Panc1 (cell line): ENCODE results near the gene SMIM15. TPM values are rescaled to one million over a fixed set of nuclear protein-coding genes. Genes with fewer than 3 reads are reported as not detected.

Experiments used
- ATAC-seq: fragments of 200-7000 bp; cut with Tn5 transposase; 2 replicates; pipeline ENCODE4 v1.9.1; 2020; ENCODE audit warnings: mild to moderate bottlenecking, moderate library complexity
- BruUV-seq: library from RNA; stranded (reverse); fragments of 400-500 nt; replicated peaks from 2 replicates; lab custom pipeline; 2021; lab: Mats Ljungman, UMichigan
- CTCF ChIA-PET: fragments of 300-600 bp; sonication (Branson Sonifier 250); formaldehyde crosslinking; loops from one replicate; lab custom pipeline; 2022; ENCODE audit warnings: antibody characterized with exemption; lab: Charles Lee
- POLR2A ChIA-PET: fragments of 300-600 bp; sonication (Branson Sonifier 250); formaldehyde crosslinking; loops from one replicate; lab custom pipeline; 2022; ENCODE audit warnings: antibody characterized with exemption; lab: Charles Lee
- DNase-seq: peaks from one replicate; pipeline ENCODE4 v3.0.0-alpha.2; 2010; ENCODE audit warnings: low read depth, low spot score
- H3K27ac ChIP-seq: 2 replicates; pipeline ENCODE4 v1.5.1; 2011; ENCODE audit warnings: mild to moderate bottlenecking, low read length, inconsistent platforms
- H3K27me3 ChIP-seq: fragments of 200-500 bp; sonication (Bioruptor generic); 2 replicates; pipeline ENCODE4 v1.6.0; 2014; ENCODE audit warnings: low read length, inconsistent platforms; ENCODE audit not compliant: control insufficient read depth, insufficient read depth
- H3K36me3 ChIP-seq: fragments of 200-500 bp; sonication (Bioruptor generic); 2 replicates; pipeline ENCODE4 v1.5.1; 2014; ENCODE audit warnings: inconsistent platforms, mild to moderate bottlenecking, low read length, moderate library complexity; ENCODE audit not compliant: control insufficient read depth, insufficient read depth
- H3K4me1 ChIP-seq: 2 replicates; pipeline ENCODE4 v1.5.1; 2011; ENCODE audit warnings: inconsistent platforms, mild to moderate bottlenecking, low read length, moderate library complexity; ENCODE audit not compliant: control insufficient read depth, insufficient read depth
- H3K4me3 ChIP-seq, 2 experiments: 2 replicates each; pipeline ENCODE4 v1.5.1; 2011 to 2012; ENCODE audit warnings: low read depth in 2 of 2, low read length in 2 of 2, mild to moderate bottlenecking in 2 of 2, inconsistent platforms in 1 of 2, moderate library complexity in 1 of 2
- H3K9me3 ChIP-seq: fragments of 200-500 bp; sonication (Bioruptor generic); 2 replicates; pipeline ENCODE4 v1.5.1; 2014; ENCODE audit warnings: low read depth, mild to moderate bottlenecking, inconsistent platforms, low read length, moderate library complexity; ENCODE audit not compliant: control insufficient read depth, insufficient read depth
- CTCF ChIP-seq: fragments of 450-650 bp; IDR thresholded peaks from 2 replicates; pipeline ENCODE4 v1.5.1; 2017; ENCODE audit warnings: mild to moderate bottlenecking
- POLR2AphosphoS5 ChIP-seq: IDR thresholded peaks from 2 replicates; pipeline ENCODE4 v1.6.1; 2012; ENCODE audit warnings: mild to moderate bottlenecking, low read depth, low read length, moderate library complexity
- REST ChIP-seq, 2 experiments: IDR thresholded peaks; 2 replicates each; pipeline ENCODE4 v1.6.1; 2011 to 2012; ENCODE audit warnings: low read depth in 2 of 2, control low read depth in 1 of 2, low read length in 1 of 2, mild to moderate bottlenecking in 1 of 2, moderate library complexity in 1 of 2; ENCODE audit not compliant: insufficient read depth in 1 of 2
- SIN3A ChIP-seq: IDR thresholded peaks from 2 replicates; pipeline ENCODE4 v1.6.1; 2012; ENCODE audit warnings: low read depth, mild to moderate bottlenecking, low read length, moderate library complexity, borderline replicate concordance; ENCODE audit not compliant: insufficient read depth
- TCF7L2 ChIP-seq: IDR thresholded peaks from 2 replicates; pipeline ENCODE4 v1.6.1; 2011; ENCODE audit warnings: mild to moderate bottlenecking, low read depth, low read length, inconsistent platforms
- in situ Hi-C: cut with HindIII; loops from 2 replicates; pipeline ENCODE4 v1.10.0; 2016; ENCODE audit warnings: low sequenced_read_pairs, low pct_unique_long_range_greater_than_20kb
- intact Hi-C: fragments of 100-400 bp; cut with micrococcal nuclease; formaldehyde crosslinking; loops from one replicate; pipeline ENCODE4 v1.10.0; 2022; ENCODE audit not compliant: unreplicated experiment
- total RNA-seq: library from RNA; stranded (reverse); gene quantifications from one replicate; pipeline ENCODE4 v1.2.1, GENCODE V29; 2021; ENCODE audit not compliant: unreplicated experiment

The SMIM15 gene
- total RNA-seq, 1 experiment from 2014 or later, result 77.5 TPM

- H3K36me3 ChIP-seq, result no peaks in the 10 kb centered on the region
- DNase-seq, result no peak
- ChIA-PET POLR2A (no interaction called here), CTCF (no interaction called here)
- H3K4me1 ChIP-seq, result no peaks in the 10 kb centered on the region
- H3K27ac ChIP-seq, result no peak overlapping the region
- TF ChIP-seq SIN3A (no peak), TCF7L2 (no peak), REST (IDR thresholded peaks at IDR 0.05; ENCODE audit: insufficient read depth in 1 of 2, low read depth in 2 of 2, low read length in 1 of 2) (no peak), POLR2AphosphoS5 (no peak), CTCF (no peak)
- H3K9me3 ChIP-seq, result no peaks in the 10 kb centered on the region
- H3K27me3 ChIP-seq, result no peaks in the 10 kb centered on the region
- no peak overlapping the region for H3K4me3 ChIP-seq
- in situ Hi-C loops (no loop called here), intact Hi-C loops (no loop called here)
- no peak for ATAC-seq
- no TSS peak for BruUV-seq
These were observed 47.8 kb downstream of the SMIM15 start for GRCh38 chr5:61114441-61114840.

Other genes with a start within 250 kb of the SMIM15 start
- gene ERCC8, start 217.4 kb downstream of the SMIM15 start, total RNA-seq, result 14.4 TPM
- 41.6 TPM for gene NDUFAF2, start 217.3 kb downstream of the SMIM15 start, total RNA-seq
- gene ZSWIM6, start 169.8 kb upstream of the SMIM15 start, total RNA-seq, result 10.8 TPM